NK-92 treated with Interleukin-12 subunit alpha and Interleukin-12 subunit beta, amount 100 ng/mL, for 24 hours (cell line): ENCODE results near the gene ISG20L2.

Experiments used
- DNase-seq: peaks from one replicate; lab custom pipeline; 2025; lab: John Stamatoyannopoulos, UW

Gene ISG20L2

GRCh38 chr1:156689953-156690674, 38.5 kb downstream of the ISG20L2 start:
- no peak for DNase-seq

GRCh38 chr1:156689035-156689952, 39.3 kb downstream of the ISG20L2 start:
- DNase-seq = peak; percentile 56

DNA sequence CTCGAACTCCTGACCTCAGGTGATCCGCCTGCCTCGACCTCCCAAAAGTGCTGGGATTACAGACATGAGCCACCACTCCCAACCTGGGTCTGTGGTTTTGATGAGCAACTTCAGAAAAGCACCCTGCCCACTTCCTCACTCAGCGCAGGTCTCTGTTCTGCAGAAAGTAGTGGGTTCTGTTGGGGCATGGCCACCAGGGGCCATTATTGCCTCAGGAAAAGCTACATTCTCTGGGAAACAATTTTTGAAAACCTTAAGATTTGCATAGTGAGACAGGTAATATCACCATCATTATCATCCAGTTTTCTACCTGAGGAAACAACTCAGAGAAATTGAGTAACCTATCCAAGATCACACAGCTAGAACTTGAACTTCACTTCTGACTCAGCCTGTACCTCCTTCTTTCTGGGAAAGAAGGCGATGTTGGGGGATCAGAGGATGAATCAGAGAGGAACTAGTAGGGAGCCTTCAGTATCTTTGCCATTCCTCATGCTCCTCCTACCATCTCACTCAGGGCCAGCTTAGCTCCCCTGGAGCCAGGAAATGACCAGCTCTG, 44.3 kb downstream of the ISG20L2 start:
- DNase-seq = peak; percentile 25

DNA sequence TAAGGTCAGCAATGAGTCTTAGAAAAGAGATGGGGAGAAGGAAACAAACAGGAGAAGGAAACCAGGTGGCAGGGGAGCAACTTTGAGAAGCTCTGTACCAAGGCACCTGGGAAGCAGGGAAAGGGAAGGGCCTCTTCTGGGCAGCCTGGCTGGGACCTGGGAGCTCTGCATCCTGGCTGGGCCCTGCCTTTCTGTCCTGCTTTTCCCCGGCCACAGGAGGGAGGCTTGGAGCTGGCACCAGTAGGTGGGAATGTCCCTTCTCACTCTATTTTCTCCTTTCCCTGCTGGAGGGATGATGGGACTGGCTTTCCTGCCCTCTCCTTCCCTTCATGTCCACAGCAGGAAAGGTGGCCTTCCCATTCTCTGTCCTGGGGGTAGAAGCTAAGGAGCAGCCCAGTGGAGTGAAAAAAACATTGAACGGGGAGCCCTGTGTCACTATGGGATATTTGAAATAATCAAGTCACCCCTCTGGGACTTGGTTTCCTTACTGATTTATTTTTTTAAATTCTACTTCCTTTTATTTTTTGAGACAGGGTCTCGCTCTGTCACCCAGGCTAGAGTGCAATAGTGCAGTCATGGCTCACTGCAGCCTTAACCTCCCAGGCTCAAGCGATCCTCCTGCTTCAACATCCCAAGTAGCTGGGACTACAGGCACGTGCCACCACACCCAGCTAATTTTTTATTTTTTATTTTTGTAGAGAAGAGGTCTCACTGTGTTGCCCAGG, 46.2 kb downstream of the ISG20L2 start:
- DNase-seq = no peak

DNA sequence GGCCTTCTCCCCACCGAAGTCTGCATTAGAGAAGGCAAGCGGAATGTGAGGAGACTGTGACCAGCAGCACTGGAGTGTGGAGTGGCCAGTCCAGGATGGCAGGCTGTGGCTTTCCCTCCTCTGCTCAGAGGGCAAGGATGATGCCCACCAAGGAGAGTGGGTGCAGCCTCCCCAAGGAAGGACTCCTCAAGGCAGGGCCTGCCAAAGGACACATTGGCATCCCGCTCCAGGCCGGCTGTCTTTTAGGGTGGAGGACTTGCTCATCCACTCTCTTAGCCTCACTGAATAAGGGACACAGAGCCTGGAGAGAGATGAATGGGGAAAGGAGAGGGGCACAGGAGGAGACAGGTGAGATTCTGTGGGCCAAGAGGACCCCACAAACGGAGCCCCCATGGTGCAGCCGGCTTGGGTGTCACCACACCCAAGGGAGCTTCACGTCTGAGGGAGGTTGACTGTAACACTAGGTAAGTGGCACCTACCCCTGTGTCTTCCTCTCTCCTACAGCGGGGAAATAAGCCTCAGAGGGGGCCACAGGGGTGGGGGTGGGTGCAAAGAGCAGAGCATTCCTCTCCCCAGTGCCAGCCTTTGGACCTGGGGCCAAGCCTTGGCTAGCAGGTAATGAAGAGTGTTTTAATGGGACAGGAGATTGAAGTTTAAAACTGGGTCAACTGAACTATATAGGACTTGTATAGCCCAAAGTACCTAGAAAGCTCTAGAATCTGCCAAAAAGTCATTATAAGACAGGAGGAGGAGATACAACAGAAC, 47.2 kb downstream of the ISG20L2 start:
- no peak for DNase-seq

GRCh38 chr1:156680056-156680455, 48.5 kb downstream of the ISG20L2 start:
- no peak for DNase-seq

GRCh38 chr1:156677616-156678596, 50.7 kb downstream of the ISG20L2 start:
- no peak for DNase-seq

- no peak for DNase-seq
Measured at GRCh38 chr1:156676820-156677615, 51.5 kb downstream of the ISG20L2 start, which contains the start of gene NES. Gene NES (minus strand): TSS chr1:156677407. CDS start chr1:156677264, 143 bp downstream.

- DNase-seq = no peak
Measured at GRCh38 chr1:156676114-156676819, 52.3 kb downstream of the ISG20L2 start.

DNA sequence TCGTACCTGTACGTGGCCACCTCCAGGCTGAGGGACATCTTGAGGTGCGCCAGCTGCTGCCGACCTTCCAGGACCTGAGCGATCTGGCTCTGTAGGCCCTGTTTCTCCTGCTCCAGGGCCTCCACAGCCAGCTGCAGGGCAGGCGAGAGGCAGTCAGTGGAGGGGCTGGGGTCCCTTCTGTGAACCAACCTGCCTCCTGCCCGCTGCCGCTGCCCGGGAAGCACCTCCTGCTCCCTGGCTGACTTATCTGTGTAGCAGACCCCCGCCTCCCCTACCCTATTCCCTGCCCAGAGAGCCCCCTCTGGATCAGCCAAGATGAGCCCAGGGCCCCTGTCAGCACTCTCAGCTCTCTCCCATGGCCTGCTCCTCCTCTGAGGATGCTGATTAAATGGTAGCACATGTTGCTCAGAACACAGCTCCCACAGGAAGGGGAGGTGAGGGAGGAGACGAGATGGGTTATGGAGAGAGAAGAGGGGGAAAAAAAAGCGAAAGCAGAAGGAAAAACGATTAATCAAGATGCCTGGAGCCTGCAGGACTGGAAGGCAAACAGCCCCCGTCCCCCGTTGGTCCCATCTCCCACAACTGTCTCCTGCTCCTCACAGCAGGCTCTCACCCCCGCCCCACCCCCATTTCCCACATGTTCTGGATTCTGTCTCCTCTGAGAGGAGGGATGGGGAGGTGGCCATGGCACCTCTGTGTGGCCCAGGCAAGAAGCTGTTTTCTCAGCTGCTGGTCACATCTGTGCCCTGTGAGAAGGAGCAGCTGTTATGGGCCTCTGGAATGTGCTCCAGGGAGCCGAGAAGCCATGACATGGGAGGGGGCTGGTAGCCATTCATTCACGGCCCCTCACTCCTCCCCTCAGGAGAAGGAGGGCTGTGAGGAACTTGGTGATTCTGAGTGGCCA, 53.1 kb downstream of the ISG20L2 start:
- DNase-seq = no peak

GRCh38 chr1:156673387-156674121, 55.0 kb downstream of the ISG20L2 start:
- no peak for DNase-seq
